Activated gamma-delta T cell treated with Interleukin-2 at 50 U/mL for 16 hours (primary cell): Measurements from ENCODE around the gene AGR3.

ENCODE experiments used
- DNase-seq: peaks from one replicate; pipeline ENCODE4 v3.0.0-alpha.2; 2020

Gene AGR3

GRCh38 chr7:16881844-16882243, at the start of gene AGR3:
Gene AGR3, minus strand, starts transcription at chr7:16881983. Its CDS starts 3,365 bp downstream, at chr7:16878618.
- no peak for DNase-seq

- DNase-seq: no peak
Measured at GRCh38 chr7:16930946-16931345, 49.2 kb upstream of the AGR3 start.

- no peak for DNase-seq
Measured at GRCh38 chr7:16929146-16929762, 47.5 kb upstream of the AGR3 start.

GRCh38 chr7:16926861-16927260, 45.1 kb upstream of the AGR3 start:
- no peak for DNase-seq

DNA sequence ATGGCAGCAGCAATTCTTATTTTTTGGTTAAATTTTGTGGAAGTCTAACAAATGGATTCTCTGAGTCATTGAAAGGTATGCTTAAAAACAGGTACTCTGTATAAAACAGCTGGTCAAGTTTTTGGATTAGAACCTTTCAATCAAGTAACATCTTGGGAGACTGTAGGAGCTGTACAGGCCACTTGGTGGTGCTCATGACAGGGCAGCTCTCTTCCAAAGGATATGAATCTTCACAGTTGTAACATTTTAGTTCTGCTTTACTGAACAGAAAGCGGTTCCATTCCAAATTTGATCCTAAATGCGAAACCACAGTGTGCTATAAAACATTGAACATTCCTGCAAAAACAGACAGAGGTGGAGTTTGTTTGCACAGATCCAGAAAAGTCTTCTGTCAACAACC, 44.5 kb upstream of the AGR3 start:
- no peak for DNase-seq

GRCh38 chr7:16925609-16926008, 43.8 kb upstream of the AGR3 start:
- DNase-seq: no peak

DNA sequence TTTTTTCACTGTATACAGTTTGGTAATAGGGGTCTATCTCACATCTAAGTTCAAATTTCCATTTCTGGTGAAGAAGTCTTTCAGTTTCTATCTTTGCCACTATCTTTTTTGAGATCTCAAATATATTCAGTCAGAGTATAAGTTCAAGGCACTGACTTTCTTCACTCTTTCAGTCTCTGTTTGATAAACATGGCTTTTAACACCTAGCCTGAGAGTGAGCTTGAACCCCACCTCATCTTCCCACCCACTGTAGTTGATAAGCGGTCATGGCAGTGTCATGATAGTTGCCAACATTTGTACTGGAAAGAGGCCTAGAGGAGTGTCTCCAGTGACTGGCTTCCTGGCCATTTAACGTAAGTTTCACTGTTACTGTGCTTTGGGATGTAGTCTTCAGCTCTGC, 41.2 kb upstream of the AGR3 start:
- no peak for DNase-seq

- no peak for DNase-seq
Measured at GRCh38 chr7:16921644-16922257, 40.0 kb upstream of the AGR3 start.

- DNase-seq: no peak
Measured at GRCh38 chr7:16921151-16921550, 39.4 kb upstream of the AGR3 start.

GRCh38 chr7:16919440-16919839, 37.7 kb upstream of the AGR3 start:
- no peak for DNase-seq

GRCh38 chr7:16918288-16918895, 36.6 kb upstream of the AGR3 start:
- peak; percentile 15 for DNase-seq

- no peak for DNase-seq
Measured at GRCh38 chr7:16916738-16917137, 35.0 kb upstream of the AGR3 start.

DNA sequence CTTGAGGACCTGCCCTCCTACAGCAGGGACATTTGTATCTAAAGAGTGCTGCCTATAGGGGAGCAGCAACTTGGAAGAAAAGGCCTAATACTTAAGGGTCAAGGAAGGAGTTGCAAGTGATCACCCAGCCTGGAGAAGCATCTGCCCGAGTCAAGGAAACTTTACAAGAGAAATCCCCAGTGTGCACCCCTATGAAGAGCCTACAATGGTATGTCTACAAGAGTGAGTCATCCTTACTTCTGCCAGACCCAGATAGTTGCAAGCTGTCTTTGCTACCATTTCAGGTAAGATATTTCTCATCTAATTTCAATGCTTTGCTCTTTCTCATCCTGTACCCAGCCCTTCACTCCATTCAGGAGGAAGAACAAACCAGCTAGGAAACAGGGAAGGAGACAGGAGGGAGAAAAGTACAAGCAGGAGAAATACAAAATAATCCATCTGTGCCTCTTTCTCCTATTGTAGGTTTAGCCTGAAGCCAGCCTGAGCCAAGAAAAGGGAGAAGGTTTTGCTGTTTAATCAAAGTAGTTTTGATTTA, 34.4 kb upstream of the AGR3 start:
- DNase-seq: no peak

GRCh38 chr7:16915405-16915804, 33.6 kb upstream of the AGR3 start:
- DNase-seq: no peak

GRCh38 chr7:16914771-16915170, 33.0 kb upstream of the AGR3 start:
- no peak for DNase-seq

DNA sequence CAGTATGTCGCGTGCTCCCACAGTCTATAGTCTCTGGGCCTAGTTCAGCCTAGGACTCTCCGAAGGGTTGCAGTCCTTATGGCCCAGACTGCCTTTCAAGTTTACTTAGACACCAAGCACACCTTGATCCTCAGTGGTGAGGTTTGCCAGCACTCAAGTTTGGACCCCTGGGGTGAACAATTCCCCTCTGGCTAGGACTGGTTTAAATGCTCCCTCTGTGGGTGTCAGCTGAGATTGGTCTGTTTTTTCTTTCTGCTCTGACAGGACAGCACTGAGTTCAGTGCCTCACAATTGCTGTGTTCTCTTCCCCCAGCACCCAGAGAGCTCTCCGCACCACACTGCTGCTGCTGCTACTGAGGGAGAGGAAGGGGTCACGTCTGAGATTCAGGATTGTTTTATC, 31.9 kb upstream of the AGR3 start:
- no peak for DNase-seq

- DNase-seq: no peak
Measured at GRCh38 chr7:16912540-16912939, 30.8 kb upstream of the AGR3 start.

DNA sequence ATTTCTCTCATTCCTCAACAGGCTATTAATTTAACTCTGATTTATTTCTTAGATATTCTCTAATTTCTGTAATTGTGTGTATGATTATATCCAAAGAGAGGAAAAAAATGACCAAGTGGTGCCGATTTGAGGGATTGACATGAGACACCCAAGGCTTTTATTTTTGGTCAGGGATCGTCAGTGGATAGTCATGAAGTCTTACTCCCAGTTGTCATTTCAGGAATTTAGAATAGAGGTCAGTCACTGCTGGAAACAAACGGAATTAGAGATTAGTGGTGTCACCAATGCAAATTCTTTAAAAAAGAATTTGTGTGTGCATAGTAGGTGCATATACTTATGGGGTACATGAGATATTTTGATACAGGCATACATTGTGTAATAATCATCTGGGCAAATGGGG, 26.8 kb upstream of the AGR3 start:
- DNase-seq: no peak

- no peak for DNase-seq
Measured at GRCh38 chr7:16905300-16906044, 23.7 kb upstream of the AGR3 start.

- DNase-seq: no peak
Measured at GRCh38 chr7:16904076-16904475, 22.3 kb upstream of the AGR3 start.

DNA sequence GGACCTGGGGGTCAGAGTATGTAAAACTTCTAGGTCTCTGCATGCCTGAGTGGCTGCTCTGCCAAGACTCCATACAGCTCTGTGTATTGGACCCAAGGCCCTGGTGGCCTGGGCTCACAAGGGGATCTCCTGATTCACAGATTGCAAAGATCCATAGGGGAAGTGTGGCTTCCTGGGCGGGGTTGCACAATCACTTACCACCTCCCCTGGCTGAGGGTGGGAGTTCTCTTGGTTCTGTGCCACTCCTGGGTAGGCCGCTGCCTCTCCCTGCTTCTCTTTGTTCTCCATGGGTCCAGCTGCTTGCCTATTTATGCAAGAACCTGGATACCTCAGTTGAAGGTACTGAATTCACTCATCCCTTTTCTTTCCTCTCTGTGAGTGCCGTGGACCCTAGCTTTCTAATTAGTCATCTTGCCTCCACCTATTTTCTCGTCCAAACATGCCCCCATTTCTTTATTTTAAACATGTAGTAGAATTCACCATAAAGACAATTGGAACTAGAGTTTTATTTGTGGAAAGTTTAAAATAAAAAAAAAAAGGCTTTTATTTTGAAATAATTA, 18.5 kb upstream of the AGR3 start:
- no peak for DNase-seq

DNA sequence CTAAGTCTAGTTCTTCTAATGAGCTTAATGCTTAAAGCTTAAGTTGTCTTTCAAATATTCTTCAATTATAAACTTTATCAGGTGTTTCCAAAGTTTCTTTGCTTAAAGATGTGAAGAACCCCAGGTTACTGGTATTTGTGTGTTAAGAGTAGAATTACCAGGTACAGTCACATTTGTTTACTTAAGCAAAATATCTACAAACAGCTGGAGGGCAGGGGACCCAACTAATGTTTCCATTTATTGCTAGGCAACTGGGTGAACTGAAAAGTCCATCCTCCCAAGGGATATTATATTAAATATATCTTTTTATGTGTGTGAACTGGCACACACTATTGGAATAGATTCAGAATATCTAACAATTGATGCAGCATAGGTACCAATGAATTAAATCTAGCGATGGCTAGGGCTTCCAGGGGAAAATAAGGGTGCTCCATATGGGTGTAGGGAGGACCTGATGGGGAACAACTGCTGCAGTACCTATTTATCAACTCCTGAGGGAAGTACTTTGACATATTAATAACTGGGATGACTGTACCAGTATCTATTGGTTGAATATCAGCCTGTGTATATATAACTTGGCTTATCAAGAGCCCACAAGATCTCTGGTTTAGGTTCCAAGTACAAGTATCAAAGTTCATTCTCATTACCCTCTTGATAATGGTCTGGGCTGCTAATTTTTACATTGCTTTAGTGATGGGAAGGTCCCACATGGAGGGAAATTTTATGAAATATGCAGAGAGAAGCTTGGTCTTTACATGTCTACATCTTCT, 10.3 kb upstream of the AGR3 start:
- no peak for DNase-seq

DNA sequence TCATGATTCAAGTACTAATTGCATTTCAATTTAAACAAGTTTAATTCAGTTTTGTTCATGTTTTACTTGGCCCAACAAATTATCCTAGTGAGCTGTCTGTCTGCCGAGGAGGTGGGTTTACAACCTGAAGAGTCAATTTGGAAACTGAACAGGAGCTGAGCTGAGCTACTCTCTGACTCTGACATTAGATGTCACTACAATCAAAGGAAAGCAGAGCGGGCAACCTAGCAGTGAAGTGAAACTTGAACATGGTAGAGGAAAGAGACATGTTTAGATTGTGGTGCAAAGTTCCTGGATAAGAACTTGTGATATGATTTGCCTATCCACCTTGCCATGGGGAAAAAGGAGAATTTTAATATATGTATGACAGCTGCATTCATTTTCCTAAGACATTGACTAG, 9.6 kb upstream of the AGR3 start:
- DNase-seq: no peak
